HepG2 (cell line): ENCODE measurements around the gene LBX2. TPM values are rescaled to one million over a fixed set of nuclear protein-coding genes. Genes with fewer than 3 reads are reported as not detected.

Source experiments
- ATF7 ChIP-seq, 2 experiments: fragments of 450-650 bp in 1 of 2; sonication (generic) in 1 of 2; formaldehyde crosslinking in 1 of 2; IDR thresholded peaks; 2 replicates each; pipeline versions ENCODE4 v1.4.0 to v1.6.1; 2016 to 2020; ENCODE audit warnings: antibody characterized with exemption in 1 of 2, mild to moderate bottlenecking in 1 of 2, missing genetic modification reagents in 1 of 2
- ETV6 ChIP-seq: sonication (generic); formaldehyde crosslinking; conservative IDR thresholded peaks from 2 replicates; pipeline ENCODE4 v1.4.0; 2020; ENCODE audit warnings: missing genetic modification reagents
- HNF4A ChIP-seq: sonication (generic); formaldehyde crosslinking; IDR thresholded peaks from 2 replicates; pipeline ENCODE4 v1.4.0; 2020; ENCODE audit warnings: missing genetic modification reagents
- MIER3 ChIP-seq: IDR thresholded peaks from 2 replicates; pipeline ENCODE4 v1.6.1; 2016; ENCODE audit warnings: missing compliant biosample characterization, borderline replicate concordance
- POLR2AphosphoS5 ChIP-seq: IDR thresholded peaks from 2 replicates; pipeline ENCODE4 v1.6.1; 2012; ENCODE audit warnings: low read depth, low read length
- RARA ChIP-seq: IDR thresholded peaks from 2 replicates; pipeline ENCODE4 v1.6.1; 2016; ENCODE audit warnings: missing genetic modification reagents, missing compliant biosample characterization
- SP4 ChIP-seq: sonication (generic); formaldehyde crosslinking; IDR thresholded peaks from 2 replicates; pipeline ENCODE4 v1.8.1; 2023; ENCODE audit warnings: mild to moderate bottlenecking, missing genetic modification reagents
- THAP11 ChIP-seq: IDR thresholded peaks from 2 replicates; pipeline ENCODE4 v1.6.1; 2016; ENCODE audit warnings: missing biosample characterization, missing genetic modification reagents
- THYN1 ChIP-seq: sonication (generic); formaldehyde crosslinking; IDR thresholded peaks from 2 replicates; pipeline ENCODE4 v1.8.1; 2023; ENCODE audit warnings: low read depth, mild to moderate bottlenecking, moderate library complexity, missing genetic modification reagents, borderline replicate concordance
- ZBTB1 ChIP-seq: sonication (generic); formaldehyde crosslinking; IDR thresholded peaks from 2 replicates; pipeline ENCODE4 v1.4.0; 2020; ENCODE audit warnings: missing genetic modification reagents, borderline replicate concordance
- ZEB1 ChIP-seq: IDR thresholded peaks from 2 replicates; pipeline ENCODE4 v1.6.1; 2012; ENCODE audit warnings: mild to moderate bottlenecking, low read depth, inconsistent platforms; ENCODE audit not compliant: insufficient replicate concordance
- ZFP37 ChIP-seq: sonication (generic); formaldehyde crosslinking; IDR thresholded peaks from 2 replicates; pipeline ENCODE4 v1.4.0; 2020; ENCODE audit warnings: missing genetic modification reagents, borderline replicate concordance
- ZNF34 ChIP-seq: sonication (generic); formaldehyde crosslinking; IDR thresholded peaks from 2 replicates; pipeline ENCODE4 v1.4.0; 2020; ENCODE audit warnings: mild to moderate bottlenecking, missing genetic modification reagents, borderline replicate concordance
- ZNF431 ChIP-seq: sonication (generic); formaldehyde crosslinking; IDR thresholded peaks from 2 replicates; pipeline ENCODE4 v1.9.0; 2022; ENCODE audit warnings: missing genetic modification reagents, low read depth, mild to moderate bottlenecking, borderline replicate concordance
- ZNF549 ChIP-seq: sonication (generic); formaldehyde crosslinking; IDR thresholded peaks from 2 replicates; pipeline ENCODE4 v1.5.0; 2020; ENCODE audit warnings: missing genetic modification reagents
- ZNF556 ChIP-seq: sonication (generic); formaldehyde crosslinking; IDR thresholded peaks from 2 replicates; pipeline ENCODE4 v1.4.0; 2020; ENCODE audit warnings: mild to moderate bottlenecking, missing genetic modification reagents, borderline replicate concordance
- ZNF672 ChIP-seq: sonication (generic); formaldehyde crosslinking; IDR thresholded peaks from 2 replicates; pipeline ENCODE4 v1.8.1; 2022; ENCODE audit warnings: missing genetic modification reagents
- ZSCAN31 ChIP-seq: sonication (generic); formaldehyde crosslinking; IDR thresholded peaks from 2 replicates; pipeline ENCODE4 v1.5.0; 2020; ENCODE audit warnings: low read depth, mild to moderate bottlenecking, missing genetic modification reagents
- ZSCAN9 ChIP-seq: IDR thresholded peaks from 2 replicates; pipeline ENCODE4 v1.6.1; 2016; ENCODE audit warnings: borderline replicate concordance
- polyA plus RNA-seq, 8 experiments: library from polyadenylated mRNA; depleted of rRNA in 3 of 8; stranded (reverse) in 7 of 8; unstranded in 1 of 8; fragments of >200 nt; fragmentation: Illumina TruSeq in 4 of 8; extraction: Trizol in 4 of 8; gene quantifications; 2 replicates each; pipeline versions ENCODE4 v1.2.1 to v1.2.3, GENCODE V29; 2011 to 2016; ENCODE audit warnings: low read depth in 4 of 8, missing spikeins in 1 of 8, mixed read lengths in 1 of 8; ENCODE audit not compliant: insufficient read depth in 1 of 8
- total RNA-seq, 5 experiments: library from RNA; depleted of rRNA; stranded (reverse); fragments of >200 nt; fragmentation: Illumina TruSeq; extraction: Trizol; gene quantifications; 2 replicates each; pipeline ENCODE4 v1.2.3, GENCODE V29; 2016; ENCODE audit warnings: low read depth in 1 of 5
- TF ChIP-seq, protein P1 (sequence below): sonication (generic); formaldehyde crosslinking; IDR thresholded peaks from 2 replicates; pipeline ENCODE4 v1.8.0; 2023; ENCODE audit warnings: mild to moderate bottlenecking, missing genetic modification reagents
- TF ChIP-seq, protein P2 (sequence below): sonication (generic); formaldehyde crosslinking; IDR thresholded peaks from 2 replicates; pipeline ENCODE4 v1.4.0; 2020; ENCODE audit warnings: missing genetic modification reagents, mild to moderate bottlenecking, borderline replicate concordance
- TF ChIP-seq, protein P3 (sequence below): sonication (generic); formaldehyde crosslinking; IDR thresholded peaks from 2 replicates; pipeline ENCODE4 v1.4.0; 2020; ENCODE audit warnings: missing genetic modification reagents
- TF ChIP-seq, protein P4 (sequence below): sonication (generic); formaldehyde crosslinking; IDR thresholded peaks from 2 replicates; pipeline ENCODE4 v1.8.1; 2023; ENCODE audit warnings: mild to moderate bottlenecking, missing genetic modification reagents, borderline replicate concordance
- TF ChIP-seq, protein P5 (sequence below): sonication (generic); formaldehyde crosslinking; IDR thresholded peaks from 2 replicates; pipeline ENCODE4 v1.4.0; 2020; ENCODE audit warnings: mild to moderate bottlenecking, missing genetic modification reagents
- TF ChIP-seq, protein P6 (sequence below): sonication (generic); formaldehyde crosslinking; IDR thresholded peaks from 2 replicates; pipeline ENCODE4 v1.4.0; 2020; ENCODE audit warnings: mild to moderate bottlenecking, missing genetic modification reagents

Gene LBX2
- total and polyA plus RNA-seq, 2 of the 13 experiments (the other 11 are each of a cell fraction or from before 2014, with no cell fraction given) = 6.4 to 8.1 TPM

DNA sequence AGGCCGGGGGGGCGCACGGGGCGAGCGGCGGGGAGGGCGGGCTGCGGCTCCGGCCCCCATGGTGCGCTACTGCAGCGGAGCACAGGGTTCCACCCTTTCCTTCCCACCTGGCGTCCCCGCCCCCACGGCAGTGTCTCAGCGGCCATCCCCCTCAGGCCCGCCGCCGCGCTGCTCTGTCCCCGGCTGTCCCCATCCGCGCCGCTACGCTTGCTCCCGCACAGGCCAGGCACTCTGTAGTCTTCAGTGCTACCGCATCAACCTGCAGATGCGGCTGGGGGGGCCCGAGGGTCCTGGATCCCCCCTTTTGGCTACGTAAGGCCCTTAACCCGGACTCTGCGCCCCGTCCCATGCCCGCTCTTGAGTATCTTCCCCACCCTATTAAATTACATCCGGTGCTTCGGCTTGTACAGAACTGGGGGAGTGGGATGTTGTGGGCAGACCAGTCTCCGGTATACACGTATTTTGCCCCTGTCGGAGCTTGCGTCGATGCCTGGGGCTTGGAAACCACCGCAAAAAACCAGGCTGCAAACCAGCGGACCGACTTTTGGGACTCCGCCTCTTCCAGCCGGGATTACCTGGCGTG lies 41.8 kb downstream of the LBX2 start (continued):
- TF ChIP-seq, protein P1, sequence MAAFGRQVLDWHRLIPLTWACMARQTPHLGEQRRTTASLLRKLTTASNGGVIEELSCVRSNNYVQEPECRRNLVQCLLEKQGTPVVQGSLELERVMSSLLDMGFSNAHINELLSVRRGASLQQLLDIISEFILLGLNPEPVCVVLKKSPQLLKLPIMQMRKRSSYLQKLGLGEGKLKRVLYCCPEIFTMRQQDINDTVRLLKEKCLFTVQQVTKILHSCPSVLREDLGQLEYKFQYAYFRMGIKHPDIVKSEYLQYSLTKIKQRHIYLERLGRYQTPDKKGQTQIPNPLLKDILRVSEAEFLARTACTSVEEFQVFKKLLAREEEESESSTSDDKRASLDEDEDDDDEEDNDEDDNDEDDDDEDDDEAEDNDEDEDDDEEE (CRISPR knock-in tag) = 0 out of 2 replicates have a peak, but pooled peaks have one; percentile 45
- TF ChIP-seq, protein P2, sequence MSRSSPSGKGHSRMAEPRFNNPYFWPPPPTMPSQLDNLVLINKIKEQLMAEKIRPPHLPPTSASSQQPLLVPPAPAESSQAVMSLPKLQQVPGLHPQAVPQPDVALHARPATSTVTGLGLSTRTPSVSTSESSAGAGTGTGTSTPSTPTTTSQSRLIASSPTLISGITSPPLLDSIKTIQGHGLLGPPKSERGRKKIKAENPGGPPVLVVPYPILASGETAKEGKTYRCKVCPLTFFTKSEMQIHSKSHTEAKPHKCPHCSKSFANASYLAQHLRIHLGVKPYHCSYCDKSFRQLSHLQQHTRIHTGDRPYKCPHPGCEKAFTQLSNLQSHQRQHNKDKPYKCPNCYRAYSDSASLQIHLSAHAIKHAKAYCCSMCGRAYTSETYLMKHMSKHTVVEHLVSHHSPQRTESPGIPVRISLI (CRISPR knock-in tag) = peak; percentile 47; the same call in 1 of the 2 replicates
- TF ChIP-seq RARA (CRISPR knock-in tag) = no peak
- TF ChIP-seq ZBTB1 (CRISPR knock-in tag) = peak; percentile 30; the same call in 1 of the 2 replicates
- peak; percentile 42 for TF ChIP-seq HNF4A (CRISPR knock-in tag)
- TF ChIP-seq, protein P3, sequence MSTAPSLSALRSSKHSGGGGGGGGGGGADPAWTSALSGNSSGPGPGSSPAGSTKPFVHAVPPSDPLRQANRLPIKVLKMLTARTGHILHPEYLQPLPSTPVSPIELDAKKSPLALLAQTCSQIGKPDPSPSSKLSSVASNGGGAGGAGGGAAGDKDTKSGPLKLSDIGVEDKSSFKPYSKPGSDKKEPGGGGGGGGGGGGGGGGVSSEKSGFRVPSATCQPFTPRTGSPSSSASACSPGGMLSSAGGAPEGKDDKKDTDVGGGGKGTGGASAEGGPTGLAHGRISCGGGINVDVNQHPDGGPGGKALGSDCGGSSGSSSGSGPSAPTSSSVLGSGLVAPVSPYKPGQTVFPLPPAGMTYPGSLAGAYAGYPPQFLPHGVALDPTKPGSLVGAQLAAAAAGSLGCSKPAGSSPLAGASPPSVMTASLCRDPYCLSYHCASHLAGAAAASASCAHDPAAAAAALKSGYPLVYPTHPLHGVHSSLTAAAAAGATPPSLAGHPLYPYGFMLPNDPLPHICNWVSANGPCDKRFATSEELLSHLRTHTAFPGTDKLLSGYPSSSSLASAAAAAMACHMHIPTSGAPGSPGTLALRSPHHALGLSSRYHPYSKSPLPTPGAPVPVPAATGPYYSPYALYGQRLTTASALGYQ (CRISPR knock-in tag) = peak; percentile 56; the same call in 1 of the 2 replicates
- TF ChIP-seq ZNF431 (CRISPR knock-in tag) = no peak
- no peak for TF ChIP-seq ATF7 (IDR thresholded peaks at IDR 0.05)
- peak; percentile 58 for TF ChIP-seq ATF7 (CRISPR knock-in tag; IDR thresholded peaks at IDR 0.05)
- peak; percentile 94 for TF ChIP-seq POLR2AphosphoS5
- no peak for TF ChIP-seq ZNF556 (CRISPR knock-in tag)
- peak; percentile 75; the same call in 1 of the 2 replicates for TF ChIP-seq ZSCAN31 (CRISPR knock-in tag)
- peak; percentile 76 for TF ChIP-seq ZSCAN9 (CRISPR knock-in tag)
- TF ChIP-seq, protein P4, sequence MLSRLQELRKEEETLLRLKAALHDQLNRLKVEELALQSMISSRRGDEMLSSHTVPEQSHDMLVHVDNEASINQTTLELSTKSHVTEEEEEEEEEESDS (CRISPR knock-in tag) = 0 out of 2 replicates have a peak, but pooled peaks have one; percentile 35
- 0 out of 2 replicates have a peak, but pooled peaks have one; percentile 54 for TF ChIP-seq SP4 (CRISPR knock-in tag)
- peak; percentile 71; the same call in 1 of the 2 replicates for TF ChIP-seq ZNF34 (CRISPR knock-in tag)
- no peak for TF ChIP-seq ZNF672 (CRISPR knock-in tag)
- TF ChIP-seq THYN1 = peak; percentile 83; the same call in 1 of the 2 replicates
- TF ChIP-seq ZFP37 (CRISPR knock-in tag) = no peak; the same call in 1 of the 2 replicates
- TF ChIP-seq, protein P5, sequence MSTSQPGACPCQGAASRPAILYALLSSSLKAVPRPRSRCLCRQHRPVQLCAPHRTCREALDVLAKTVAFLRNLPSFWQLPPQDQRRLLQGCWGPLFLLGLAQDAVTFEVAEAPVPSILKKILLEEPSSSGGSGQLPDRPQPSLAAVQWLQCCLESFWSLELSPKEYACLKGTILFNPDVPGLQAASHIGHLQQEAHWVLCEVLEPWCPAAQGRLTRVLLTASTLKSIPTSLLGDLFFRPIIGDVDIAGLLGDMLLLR (CRISPR knock-in tag) = peak; percentile 60
- TF ChIP-seq ZEB1 = peak; percentile 93
- TF ChIP-seq ZNF549 (CRISPR knock-in tag) = no peak
- no peak for TF ChIP-seq MIER3
- TF ChIP-seq, protein P6, sequence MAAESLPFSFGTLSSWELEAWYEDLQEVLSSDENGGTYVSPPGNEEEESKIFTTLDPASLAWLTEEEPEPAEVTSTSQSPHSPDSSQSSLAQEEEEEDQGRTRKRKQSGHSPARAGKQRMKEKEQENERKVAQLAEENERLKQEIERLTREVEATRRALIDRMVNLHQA = no peak
- TF ChIP-seq THAP11 (CRISPR knock-in tag) = peak; percentile 22; the same call in 1 of the 2 replicates
- 0 out of 2 replicates have a peak, but pooled peaks have one; percentile 16 for TF ChIP-seq ETV6
